ENCODE measurements around the gene ABCB6.
"Not testable (repeated sequence)": the region's sequence is repeated elsewhere in the genome, so short reads cannot be mapped to it uniquely, and the experiment has no call there.

Gene ABCB6

GRCh38 chr2:219214141-219214540, 4.6 kb downstream of the ABCB6 start:
- no peak overlapping the region for H3K4me3 ChIP-seq (ENCODE audit: low read depth, low read length)

GRCh38 chr2:219213486-219214071, 5.2 kb downstream of the ABCB6 start:
- no peak overlapping the region for H3K4me3 ChIP-seq (ENCODE audit: low read depth, low read length)

GRCh38 chr2:219213026-219213415, 5.7 kb downstream of the ABCB6 start:
- no peak overlapping the region for H3K4me3 ChIP-seq (ENCODE audit: low read depth, low read length)

GRCh38 chr2:219210886-219211362, 7.8 kb downstream of the ABCB6 start:
- H3K4me3 ChIP-seq (ENCODE audit: low read depth, low read length) = no peak overlapping the region

- no peak overlapping the region for H3K4me3 ChIP-seq (ENCODE audit: low read depth, low read length)
Observed at GRCh38 chr2:219210196-219210885, 8.4 kb downstream of the ABCB6 start.

- no peak overlapping the region for H3K4me3 ChIP-seq (ENCODE audit: low read depth, low read length)
Observed at GRCh38 chr2:219209236-219210195, 9.2 kb downstream of the ABCB6 start.

- H3K4me3 ChIP-seq (ENCODE audit: low read depth, low read length) = no peak overlapping the region
Observed at GRCh38 chr2:219207884-219208740, 10.6 kb downstream of the ABCB6 start.

- peak overlapping the region; percentile 63 for H3K4me3 ChIP-seq (ENCODE audit: low read depth, low read length)
Observed at GRCh38 chr2:219207134-219207883, 11.4 kb downstream of the ABCB6 start.

GRCh38 chr2:219206328-219207133, 12.2 kb downstream of the ABCB6 start, which contains the start of gene ZFAND2B:
Gene ZFAND2B, plus strand, starts transcription at chr2:219206782. Its CDS starts 206 bp downstream, at chr2:219206988.
- peak within 1 kb of the TSS; percentile 73 for H3K4me3 ChIP-seq (ENCODE audit: low read depth, low read length)

GRCh38 chr2:219205981-219206327, 12.8 kb downstream of the ABCB6 start:
- peak overlapping the region; percentile 73 for H3K4me3 ChIP-seq (ENCODE audit: low read depth, low read length)

GRCh38 chr2:219205165-219205538, 13.6 kb downstream of the ABCB6 start:
- H3K4me3 ChIP-seq (ENCODE audit: low read depth, low read length) = no peak overlapping the region

GRCh38 chr2:219204425-219205164, 14.2 kb downstream of the ABCB6 start:
- H3K4me3 ChIP-seq (ENCODE audit: low read depth, low read length) = no peak overlapping the region

- not testable (repeated sequence) for H3K4me3 ChIP-seq (ENCODE audit: low read depth, low read length)
Observed at GRCh38 chr2:219201331-219201730, 17.4 kb downstream of the ABCB6 start.

- not testable (repeated sequence) for H3K4me3 ChIP-seq (ENCODE audit: low read depth, low read length)
Observed at GRCh38 chr2:219200502-219201326, 18.0 kb downstream of the ABCB6 start.

- H3K4me3 ChIP-seq (ENCODE audit: low read depth, low read length) = no peak overlapping the region
Observed at GRCh38 chr2:219199470-219200211, 19.1 kb downstream of the ABCB6 start.

GRCh38 chr2:219198974-219199373, 19.8 kb downstream of the ABCB6 start:
- H3K4me3 ChIP-seq (ENCODE audit: low read depth, low read length) = no peak overlapping the region

GRCh38 chr2:219197388-219197787, 21.4 kb downstream of the ABCB6 start:
- H3K4me3 ChIP-seq (ENCODE audit: low read depth, low read length) = no peak overlapping the region
